ENCODE data around the gene CAPN14.

- TF ChIP-seq CTCF (IDR thresholded peaks at IDR 0.05) (no peak), REST (IDR thresholded peaks at IDR 0.05; ENCODE audit: insufficient read depth in 1 of 2, low read depth in 2 of 2, low read length in 1 of 2) (no peak), SIN3A (IDR thresholded peaks at IDR 0.05; ENCODE audit: borderline replicate concordance, insufficient read depth, low read depth, low read length) (no peak), POLR2AphosphoS5 (IDR thresholded peaks at IDR 0.05; ENCODE audit: low read depth, low read length) (no peak)
These were observed 67.1 kb downstream of the CAPN14 start for GRCh38 chr2:31150120-31150670.

Data from Panc1 (cell line).